ENCODE results near the gene SNX9. TPM values are rescaled to one million over a fixed set of nuclear protein-coding genes. Genes with fewer than 3 reads are reported as not detected.

Gene SNX9
- total RNA-seq, 1 experiment from 2014 or later = 27.4 TPM

- no TSS peak for BruUV-seq (replicated peaks)
- Mint-ChIP-seq H3K27ac (ENCODE audit: unreplicated experiment) (no peak overlapping the region), H3K4me1 (ENCODE audit: low read depth, unreplicated experiment) (no peaks in the 10 kb centered on the region), H3K36me3 (ENCODE audit: insufficient read depth, unreplicated experiment) (peaks cover 33% of the 10 kb centered on the region), H3K4me3 (ENCODE audit: unreplicated experiment) (no peak overlapping the region), H3K9me3 (ENCODE audit: unreplicated experiment) (no peaks in the 10 kb centered on the region), H3K27me3 (ENCODE audit: insufficient read depth, unreplicated experiment) (no peaks in the 10 kb centered on the region)
- no peak for DNase-seq
- TF ChIP-seq, protein P1, sequence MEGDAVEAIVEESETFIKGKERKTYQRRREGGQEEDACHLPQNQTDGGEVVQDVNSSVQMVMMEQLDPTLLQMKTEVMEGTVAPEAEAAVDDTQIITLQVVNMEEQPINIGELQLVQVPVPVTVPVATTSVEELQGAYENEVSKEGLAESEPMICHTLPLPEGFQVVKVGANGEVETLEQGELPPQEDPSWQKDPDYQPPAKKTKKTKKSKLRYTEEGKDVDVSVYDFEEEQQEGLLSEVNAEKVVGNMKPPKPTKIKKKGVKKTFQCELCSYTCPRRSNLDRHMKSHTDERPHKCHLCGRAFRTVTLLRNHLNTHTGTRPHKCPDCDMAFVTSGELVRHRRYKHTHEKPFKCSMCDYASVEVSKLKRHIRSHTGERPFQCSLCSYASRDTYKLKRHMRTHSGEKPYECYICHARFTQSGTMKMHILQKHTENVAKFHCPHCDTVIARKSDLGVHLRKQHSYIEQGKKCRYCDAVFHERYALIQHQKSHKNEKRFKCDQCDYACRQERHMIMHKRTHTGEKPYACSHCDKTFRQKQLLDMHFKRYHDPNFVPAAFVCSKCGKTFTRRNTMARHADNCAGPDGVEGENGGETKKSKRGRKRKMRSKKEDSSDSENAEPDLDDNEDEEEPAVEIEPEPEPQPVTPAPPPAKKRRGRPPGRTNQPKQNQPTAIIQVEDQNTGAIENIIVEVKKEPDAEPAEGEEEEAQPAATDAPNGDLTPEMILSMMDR (IDR thresholded peaks at IDR 0.05; ENCODE audit: insufficient read depth in 1 of 2, low read depth in 1 of 2, low read length in 1 of 2, severe bottlenecking in 1 of 2, unreplicated experiment in 1 of 2) = no peak
- Histone ChIP-seq H3K27me3 (replicated peaks; ENCODE audit: control insufficient read depth, insufficient read depth, low read length) (no peaks in the 10 kb centered on the region), H3K9me3 (no peaks in the 10 kb centered on the region), H3K4me3 (ENCODE audit: low read depth, low read length) (no peak overlapping the region), H3K4me1 (no peaks in the 10 kb centered on the region), H3K36me3 (ENCODE audit: control insufficient read depth, insufficient read depth, low read length) (no peaks in the 10 kb centered on the region; the same call in 1 of the 2 replicates)
- ChIA-PET POLR2A (no interaction called here), CTCF (no interaction called here)
- intact Hi-C loops (cut with micrococcal nuclease; ENCODE audit: unreplicated experiment) = no loop called here
These were observed 61.7 kb downstream of the SNX9 start for GRCh38 chr6:157884756-157885155.

- ChIA-PET POLR2A (no interaction called here), CTCF (no interaction called here)
- no peaks in the 10 kb centered on the region for H3K9me3 Mint-ChIP-seq (ENCODE audit: unreplicated experiment)
- Histone ChIP-seq H3K27me3 (replicated peaks; ENCODE audit: control insufficient read depth, insufficient read depth, low read length) (no peaks in the 10 kb centered on the region), H3K4me3 (ENCODE audit: low read depth, low read length) (no peak overlapping the region), H3K4me1 (no peaks in the 10 kb centered on the region), H3K36me3 (ENCODE audit: control insufficient read depth, insufficient read depth, low read length) (no peaks in the 10 kb centered on the region; the same call in 1 of the 2 replicates), H3K9me3 (no peaks in the 10 kb centered on the region)
- intact Hi-C loops (cut with micrococcal nuclease; ENCODE audit: unreplicated experiment) = no loop called here
- BruUV-seq (replicated peaks) = no TSS peak
- no peaks in the 10 kb centered on the region for H3K27me3 Mint-ChIP-seq (ENCODE audit: insufficient read depth, unreplicated experiment)
- no peak for DNase-seq
- H3K36me3 Mint-ChIP-seq (ENCODE audit: insufficient read depth, unreplicated experiment) = peaks cover 33% of the 10 kb centered on the region
- no peak overlapping the region for H3K4me3 Mint-ChIP-seq (ENCODE audit: unreplicated experiment)
- no peak overlapping the region for H3K27ac Mint-ChIP-seq (ENCODE audit: unreplicated experiment)
- no peaks in the 10 kb centered on the region for H3K4me1 Mint-ChIP-seq (ENCODE audit: low read depth, unreplicated experiment)
- TF ChIP-seq, protein P1 (IDR thresholded peaks at IDR 0.05; ENCODE audit: insufficient read depth in 1 of 2, low read depth in 1 of 2, low read length in 1 of 2, severe bottlenecking in 1 of 2, unreplicated experiment in 1 of 2) = no peak
These were observed 62.3 kb downstream of the SNX9 start for GRCh38 chr6:157885211-157885788.

GRCh38 chr6:157885876-157886275 lies 62.8 kb downstream of the SNX9 start:
- H3K36me3 ChIP-seq (ENCODE audit: control insufficient read depth, insufficient read depth, low read length) = no peaks in the 10 kb centered on the region; the same call in 1 of the 2 replicates
- H3K9me3 Mint-ChIP-seq (ENCODE audit: unreplicated experiment) = no peaks in the 10 kb centered on the region
- ChIA-PET CTCF (no interaction called here), POLR2A (no interaction called here)
- no peaks in the 10 kb centered on the region for H3K4me1 Mint-ChIP-seq (ENCODE audit: low read depth, unreplicated experiment)
- no peaks in the 10 kb centered on the region for H3K4me1 ChIP-seq
- no peaks in the 10 kb centered on the region for H3K9me3 ChIP-seq
- no peak for DNase-seq
- no peak overlapping the region for H3K27ac Mint-ChIP-seq (ENCODE audit: unreplicated experiment)
- BruUV-seq (replicated peaks) = no TSS peak
- no peaks in the 10 kb centered on the region for H3K27me3 ChIP-seq (replicated peaks; ENCODE audit: control insufficient read depth, insufficient read depth, low read length)
- H3K27me3 Mint-ChIP-seq (ENCODE audit: insufficient read depth, unreplicated experiment) = no peaks in the 10 kb centered on the region
- intact Hi-C loops (cut with micrococcal nuclease; ENCODE audit: unreplicated experiment) = no loop called here
- H3K4me3 ChIP-seq (ENCODE audit: low read depth, low read length) = no peak overlapping the region
- peaks cover 33% of the 10 kb centered on the region for H3K36me3 Mint-ChIP-seq (ENCODE audit: insufficient read depth, unreplicated experiment)
- no peak overlapping the region for H3K4me3 Mint-ChIP-seq (ENCODE audit: unreplicated experiment)
- TF ChIP-seq, protein P1 (IDR thresholded peaks at IDR 0.05; ENCODE audit: insufficient read depth in 1 of 2, low read depth in 1 of 2, low read length in 1 of 2, severe bottlenecking in 1 of 2, unreplicated experiment in 1 of 2) = no peak

Data from Caco-2 (cell line).